LNCAP (cell line): ENCODE results near the gene IL6R.

Experiments
- CTCF ChIP-seq: fragments of 450-650 bp; IDR thresholded peaks from 2 replicates; pipeline ENCODE4 v1.5.1; 2017; ENCODE audit warnings: mild to moderate bottlenecking

The IL6R gene

GRCh38 chr1:154478013-154478412, 72.9 kb downstream of the IL6R start:
- TF ChIP-seq CTCF = no peak

- peak; percentile 46; the same call in 1 of the 2 replicates for TF ChIP-seq CTCF
Observed at GRCh38 chr1:154478639-154479038, 73.5 kb downstream of the IL6R start.

- TF ChIP-seq CTCF = peak; percentile 98
Observed at GRCh38 chr1:154479764-154480421, 74.8 kb downstream of the IL6R start.

GRCh38 chr1:154481053-154481452, 75.9 kb downstream of the IL6R start:
- no peak for TF ChIP-seq CTCF

GRCh38 chr1:154483941-154484803, 79.0 kb downstream of the IL6R start:
- TF ChIP-seq CTCF = no peak

GRCh38 chr1:154485106-154485505, 80.0 kb downstream of the IL6R start:
- no peak for TF ChIP-seq CTCF

GRCh38 chr1:154485910-154486496, 80.9 kb downstream of the IL6R start:
- TF ChIP-seq CTCF = no peak
